ENCODE results near the gene CUZD1.

DNA sequence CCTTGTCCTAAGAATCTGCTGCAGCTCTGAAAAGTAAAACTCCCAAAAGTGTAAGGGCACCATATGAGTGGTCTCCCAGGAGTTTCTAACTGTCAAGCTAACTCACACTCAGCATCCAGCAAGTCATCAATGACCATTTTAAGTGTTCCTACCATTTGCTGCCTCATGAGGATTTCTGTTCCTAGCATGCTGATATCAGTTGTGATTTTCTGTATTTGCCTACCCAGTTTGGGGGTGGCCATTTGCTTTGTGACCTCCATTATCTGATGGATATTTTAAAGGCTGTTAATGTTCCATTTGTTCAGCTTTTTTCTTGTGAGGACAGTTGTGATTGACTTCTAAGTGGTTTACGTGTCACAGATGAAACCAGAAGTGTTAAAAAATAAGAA is 30.8 kb upstream of the CUZD1 start:
- TF ChIP-seq CTCF (IDR thresholded peaks at IDR 0.05), result no peak
- TF ChIP-seq POLR2A (IDR thresholded peaks at IDR 0.05), result no peak
